ENCODE data around the gene STK33.

The STK33 gene

GRCh38 chr11:8372641-8373381 lies 221.2 kb downstream of the STK33 start:
- no peak overlapping the region for H3K27ac ChIP-seq (ENCODE audit: low read length)
- H3K36me3 ChIP-seq (replicated peaks; ENCODE audit: insufficient read depth, low read length): no peaks in the 10 kb centered on the region
- no peaks in the 10 kb centered on the region for H3K4me1 ChIP-seq (ENCODE audit: low read length)
- no peaks in the 10 kb centered on the region for H3K27me3 ChIP-seq (replicated peaks; ENCODE audit: insufficient read depth, low read length)
- no peaks in the 10 kb centered on the region for H3K79me2 ChIP-seq (ENCODE audit: low read length)
- H2AFZ ChIP-seq (ENCODE audit: low read length): no peak overlapping the region
- DNase-seq: no peak
- H3K9me2 ChIP-seq (replicated peaks; ENCODE audit: insufficient read depth, low read length): no peaks in the 10 kb centered on the region
- no peaks in the 10 kb centered on the region for H3K9me3 ChIP-seq (replicated peaks; ENCODE audit: insufficient read depth, low read length)
- H3F3A ChIP-seq (ENCODE audit: insufficient read depth, low read length): no peaks in the 10 kb centered on the region
- H3K4me3 ChIP-seq (ENCODE audit: low read length): no peak overlapping the region
- no peak for TF ChIP-seq EZH2 (optimal IDR thresholded peaks at IDR 0.05; ENCODE audit: low read depth, low read length)
- TF ChIP-seq EZH2phosphoT487 (IDR thresholded peaks at IDR 0.05; ENCODE audit: low read length): no peak
- TF ChIP-seq CTCF (IDR thresholded peaks at IDR 0.05; ENCODE audit: low read length): no peak
- H4K20me1 ChIP-seq (ENCODE audit: insufficient read depth, low read length): no peaks in the 10 kb centered on the region
- H3K9ac ChIP-seq (ENCODE audit: low read length): no peak overlapping the region
- H3K4me2 ChIP-seq (ENCODE audit: low read depth, low read length): no peak overlapping the region

- H3K79me2 ChIP-seq (ENCODE audit: low read length): no peaks in the 10 kb centered on the region
- no peak overlapping the region for H3K4me2 ChIP-seq (ENCODE audit: low read depth, low read length)
- no peak for TF ChIP-seq CTCF (IDR thresholded peaks at IDR 0.05; ENCODE audit: low read length)
- no peaks in the 10 kb centered on the region for H3K4me1 ChIP-seq (ENCODE audit: low read length)
- H3K27ac ChIP-seq (ENCODE audit: low read length): no peak overlapping the region
- DNase-seq: no peak
- H3K27me3 ChIP-seq (replicated peaks; ENCODE audit: insufficient read depth, low read length): no peaks in the 10 kb centered on the region
- no peaks in the 10 kb centered on the region for H3K9me3 ChIP-seq (replicated peaks; ENCODE audit: insufficient read depth, low read length)
- H3K9ac ChIP-seq (ENCODE audit: low read length): no peak overlapping the region
- H3K36me3 ChIP-seq (replicated peaks; ENCODE audit: insufficient read depth, low read length): no peaks in the 10 kb centered on the region
- H3F3A ChIP-seq (ENCODE audit: insufficient read depth, low read length): no peaks in the 10 kb centered on the region
- no peak overlapping the region for H2AFZ ChIP-seq (ENCODE audit: low read length)
- no peaks in the 10 kb centered on the region for H3K9me2 ChIP-seq (replicated peaks; ENCODE audit: insufficient read depth, low read length)
- H3K4me3 ChIP-seq (ENCODE audit: low read length): no peak overlapping the region
- no peaks in the 10 kb centered on the region for H4K20me1 ChIP-seq (ENCODE audit: insufficient read depth, low read length)
Measured at GRCh38 chr11:8371516-8371884, 222.5 kb downstream of the STK33 start.

DNA sequence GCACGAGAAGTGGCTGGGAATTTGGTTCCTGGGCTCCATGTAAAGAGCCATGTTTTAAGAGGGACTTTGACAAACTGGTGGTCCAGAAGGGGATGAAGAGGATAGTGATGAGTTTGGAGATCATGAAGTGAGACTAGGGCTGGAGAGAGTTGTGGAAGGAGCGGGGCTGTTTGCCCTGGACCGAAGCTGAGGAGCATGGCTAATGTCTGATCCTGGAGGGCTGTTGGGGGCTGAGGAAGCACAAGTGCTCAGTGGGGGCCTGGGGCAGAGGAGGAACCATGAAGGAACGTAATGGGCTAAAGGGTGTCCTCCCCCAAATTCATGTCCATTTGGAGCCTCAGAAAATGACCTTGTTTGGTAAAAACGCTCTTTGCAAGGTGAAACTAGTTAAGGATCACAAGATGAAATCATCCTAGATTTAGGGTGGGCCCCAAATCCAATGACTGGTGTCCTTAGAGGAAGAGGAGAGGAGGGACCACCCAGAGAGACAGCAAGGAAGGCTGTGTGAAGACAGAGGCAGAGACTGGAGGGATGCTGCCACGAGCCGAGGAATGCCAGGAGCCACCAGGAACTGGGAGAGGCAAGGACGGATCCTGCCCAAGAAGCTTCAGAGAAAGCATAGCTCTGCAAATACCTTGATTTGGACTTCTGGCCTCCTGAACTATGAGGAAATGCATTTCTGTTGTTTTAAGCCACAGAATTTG lies 223.1 kb downstream of the STK33 start:
- Histone ChIP-seq H3K79me2 (ENCODE audit: low read length) (no peaks in the 10 kb centered on the region), H3K36me3 (replicated peaks; ENCODE audit: insufficient read depth, low read length) (no peaks in the 10 kb centered on the region), H3K9ac (ENCODE audit: low read length) (no peak overlapping the region), H3K4me3 (ENCODE audit: low read length) (no peak overlapping the region), H3K9me2 (replicated peaks; ENCODE audit: insufficient read depth, low read length) (no peaks in the 10 kb centered on the region), H2AFZ (ENCODE audit: low read length) (no peak overlapping the region), H3K4me2 (ENCODE audit: low read depth, low read length) (no peak overlapping the region), H3K9me3 (replicated peaks; ENCODE audit: insufficient read depth, low read length) (no peaks in the 10 kb centered on the region), H3K27ac (ENCODE audit: low read length) (no peak overlapping the region), H3K4me1 (ENCODE audit: low read length) (no peaks in the 10 kb centered on the region), H4K20me1 (ENCODE audit: insufficient read depth, low read length) (no peaks in the 10 kb centered on the region), H3K27me3 (replicated peaks; ENCODE audit: insufficient read depth, low read length) (no peaks in the 10 kb centered on the region), H3F3A (ENCODE audit: insufficient read depth, low read length) (no peaks in the 10 kb centered on the region)
- DNase-seq: no peak
- TF ChIP-seq EZH2phosphoT487 (IDR thresholded peaks at IDR 0.05; ENCODE audit: low read length) (no peak), EZH2 (optimal IDR thresholded peaks at IDR 0.05; ENCODE audit: low read depth, low read length) (no peak)
